IPS-15b (cell line): Measurements from ENCODE around the gene HECA.

Experiments used
- H3K27me3 ChIP-seq: one replicate; pipeline ENCODE4 v1.6.1; 2013; ENCODE audit warnings: low read length; ENCODE audit not compliant: control insufficient read depth, insufficient read depth
- H3K36me3 ChIP-seq: one replicate; pipeline ENCODE4 v1.6.1; 2013; ENCODE audit warnings: low read length; ENCODE audit not compliant: control insufficient read depth, insufficient read depth
- H3K4me1 ChIP-seq: one replicate; pipeline ENCODE4 v1.6.1; 2013; ENCODE audit warnings: mild to moderate bottlenecking, low read length; ENCODE audit not compliant: control insufficient read depth, insufficient read depth
- H3K4me3 ChIP-seq: one replicate; pipeline ENCODE4 v1.5.1; 2013; ENCODE audit warnings: low read depth, low read length
- H3K9ac ChIP-seq: one replicate; pipeline ENCODE4 v1.6.1; 2013; ENCODE audit warnings: low read depth, mild to moderate bottlenecking, low read length
- H3K9me3 ChIP-seq: one replicate; pipeline ENCODE4 v1.6.1; 2013; ENCODE audit warnings: mild to moderate bottlenecking, low read length; ENCODE audit not compliant: control insufficient read depth, insufficient read depth

The HECA gene, protein sequence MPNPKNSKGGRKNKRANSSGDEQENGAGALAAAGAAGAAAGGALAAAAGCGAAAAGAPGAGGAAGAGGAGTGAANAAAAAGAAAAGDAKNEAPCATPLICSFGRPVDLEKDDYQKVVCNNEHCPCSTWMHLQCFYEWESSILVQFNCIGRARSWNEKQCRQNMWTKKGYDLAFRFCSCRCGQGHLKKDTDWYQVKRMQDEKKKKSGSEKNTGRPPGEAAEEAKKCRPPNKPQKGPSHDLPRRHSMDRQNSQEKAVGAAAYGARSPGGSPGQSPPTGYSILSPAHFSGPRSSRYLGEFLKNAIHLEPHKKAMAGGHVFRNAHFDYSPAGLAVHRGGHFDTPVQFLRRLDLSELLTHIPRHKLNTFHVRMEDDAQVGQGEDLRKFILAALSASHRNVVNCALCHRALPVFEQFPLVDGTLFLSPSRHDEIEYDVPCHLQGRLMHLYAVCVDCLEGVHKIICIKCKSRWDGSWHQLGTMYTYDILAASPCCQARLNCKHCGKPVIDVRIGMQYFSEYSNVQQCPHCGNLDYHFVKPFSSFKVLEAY

DNA sequence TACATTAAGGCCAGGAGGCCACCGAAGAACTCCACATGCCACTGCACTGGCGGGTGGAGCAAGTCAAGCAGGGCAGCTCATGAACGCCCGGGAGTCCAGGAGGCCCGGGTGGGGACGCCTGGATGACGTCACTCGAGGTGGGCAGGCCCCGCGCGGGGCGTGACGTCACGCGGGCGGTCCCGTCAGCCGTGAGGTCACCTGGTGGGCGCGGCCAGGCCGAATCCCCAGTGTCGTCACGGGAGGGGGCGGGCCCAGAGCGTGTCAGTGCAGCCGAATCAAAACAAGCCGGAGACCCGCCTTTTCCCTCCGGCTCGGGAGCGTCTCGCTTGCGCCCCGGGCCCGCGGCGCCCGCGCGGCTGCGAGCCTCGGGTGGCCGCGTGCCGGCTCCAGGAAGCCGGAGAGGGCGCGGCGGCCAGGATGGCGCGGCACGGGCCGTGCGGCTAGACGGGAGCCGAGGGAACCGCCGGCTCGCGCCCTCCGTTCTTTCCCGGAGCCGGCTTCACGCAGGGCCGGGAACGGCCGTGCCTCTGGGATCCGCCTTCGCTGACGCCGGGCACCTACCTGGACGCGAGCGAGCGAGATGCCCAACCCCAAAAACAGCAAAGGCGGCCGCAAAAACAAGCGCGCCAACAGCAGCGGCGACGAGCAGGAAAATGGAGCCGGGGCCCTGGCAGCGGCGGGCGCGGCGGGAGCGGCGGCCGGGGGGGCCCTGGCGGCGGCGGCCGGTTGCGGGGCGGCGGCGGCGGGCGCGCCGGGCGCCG is at the start of gene HECA:
Gene HECA (plus strand): TSS at position 264 of the 761 bp plus-strand sequence. CDS start 317 bp downstream, at position 581.
- no peaks in the 10 kb centered on the region for H3K9me3 ChIP-seq
- no peaks in the 10 kb centered on the region for H3K4me1 ChIP-seq
- H3K9ac ChIP-seq, result no peak within 1 kb of the TSS
- H3K27me3 ChIP-seq, result peaks cover 4% of the 10 kb centered on the region
- no peaks in the 10 kb centered on the region for H3K36me3 ChIP-seq
- H3K4me3 ChIP-seq, result peak within 1 kb of the TSS; percentile 66

DNA sequence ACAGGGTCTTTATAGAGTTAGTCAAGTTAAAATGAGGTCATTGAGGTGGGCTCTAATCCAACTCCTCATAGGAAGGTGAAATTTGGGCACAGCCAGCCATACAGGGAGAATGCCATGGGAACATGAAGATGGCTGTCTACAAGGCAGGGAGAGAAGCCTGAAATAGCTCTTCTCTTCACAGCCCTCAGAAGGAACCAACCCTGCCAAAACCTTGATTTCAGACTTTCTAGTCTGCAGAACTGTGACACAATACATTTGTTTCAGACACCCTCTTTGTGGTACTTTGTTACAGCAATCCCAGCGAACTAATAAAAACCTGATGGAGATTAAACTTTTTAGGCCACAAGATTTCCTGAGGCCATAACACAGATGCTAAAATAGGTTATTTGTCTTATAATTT is 43.1 kb upstream of the HECA start:
- H3K9ac ChIP-seq, result no peak overlapping the region
- no peaks in the 10 kb centered on the region for H3K4me1 ChIP-seq
- no peaks in the 10 kb centered on the region for H3K27me3 ChIP-seq
- no peak overlapping the region for H3K4me3 ChIP-seq
- H3K9me3 ChIP-seq, result peaks cover 5% of the 10 kb centered on the region
- no peaks in the 10 kb centered on the region for H3K36me3 ChIP-seq

DNA sequence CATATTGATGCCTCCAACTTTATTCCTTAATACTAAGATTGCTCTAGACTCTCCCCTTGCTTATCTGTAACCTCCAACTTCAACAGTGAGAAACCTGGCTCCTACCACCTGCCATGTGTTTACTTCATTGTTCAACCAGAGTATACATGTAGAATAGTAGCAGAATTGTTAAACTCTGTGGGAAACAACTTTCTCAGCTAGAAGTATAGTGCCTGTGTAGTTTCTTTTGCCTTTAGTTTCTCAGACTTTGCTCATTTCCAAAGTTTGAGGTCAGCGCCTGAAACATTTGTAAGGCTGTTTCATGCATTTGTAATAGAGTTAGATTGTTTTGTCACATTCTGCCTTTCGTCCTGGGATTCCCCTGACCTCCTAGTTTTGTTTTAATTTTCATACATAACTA is 34.9 kb upstream of the HECA start:
- Histone ChIP-seq H3K4me1 (no peaks in the 10 kb centered on the region), H3K36me3 (no peaks in the 10 kb centered on the region), H3K9me3 (no peaks in the 10 kb centered on the region), H3K4me3 (no peak overlapping the region), H3K9ac (no peak overlapping the region), H3K27me3 (no peaks in the 10 kb centered on the region)

DNA sequence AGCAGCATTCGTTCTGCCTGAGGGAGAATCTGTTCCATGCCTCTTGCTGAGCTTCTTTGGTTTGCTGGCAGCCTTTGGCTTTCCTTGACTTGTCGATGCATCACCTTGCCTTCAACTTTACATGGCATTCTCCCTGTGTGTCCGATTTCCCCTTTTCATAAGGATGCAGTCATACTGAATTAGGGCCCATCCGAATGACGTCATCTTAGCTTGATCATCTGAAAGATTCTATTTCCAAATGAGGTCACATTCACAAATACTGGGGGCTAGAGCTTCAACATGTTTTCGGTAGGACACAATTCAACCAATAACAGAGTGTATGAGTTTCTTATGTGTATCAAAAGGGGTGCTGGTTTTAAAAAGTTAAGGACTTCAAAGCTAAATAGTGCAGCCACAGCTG is 27.8 kb upstream of the HECA start:
- Histone ChIP-seq H3K4me1 (no peaks in the 10 kb centered on the region), H3K27me3 (no peaks in the 10 kb centered on the region), H3K9me3 (no peaks in the 10 kb centered on the region), H3K4me3 (no peak overlapping the region), H3K9ac (no peak overlapping the region), H3K36me3 (no peaks in the 10 kb centered on the region)

DNA sequence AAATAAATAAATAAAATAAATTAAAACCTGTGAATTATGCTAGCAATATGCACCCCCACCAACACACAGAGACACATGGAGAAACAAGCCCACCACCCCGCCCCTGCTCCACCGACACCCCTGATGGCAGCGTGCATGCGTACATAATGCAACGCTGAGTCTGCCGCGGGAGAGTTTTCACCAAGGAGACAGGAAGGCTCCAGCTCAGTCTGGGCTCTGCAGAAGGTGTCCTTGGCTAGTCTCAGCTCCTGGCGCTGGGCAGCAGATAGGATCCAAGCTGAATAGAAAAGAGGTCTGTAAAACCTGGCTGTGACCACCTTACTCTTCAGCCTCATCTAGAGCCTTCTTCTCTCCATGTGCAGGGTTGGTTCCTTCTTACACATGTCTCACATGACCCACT is 26.5 kb upstream of the HECA start:
- H3K4me1 ChIP-seq, result no peaks in the 10 kb centered on the region
- H3K4me3 ChIP-seq, result no peak overlapping the region
- no peak overlapping the region for H3K9ac ChIP-seq
- no peaks in the 10 kb centered on the region for H3K9me3 ChIP-seq
- no peaks in the 10 kb centered on the region for H3K36me3 ChIP-seq
- no peaks in the 10 kb centered on the region for H3K27me3 ChIP-seq

DNA sequence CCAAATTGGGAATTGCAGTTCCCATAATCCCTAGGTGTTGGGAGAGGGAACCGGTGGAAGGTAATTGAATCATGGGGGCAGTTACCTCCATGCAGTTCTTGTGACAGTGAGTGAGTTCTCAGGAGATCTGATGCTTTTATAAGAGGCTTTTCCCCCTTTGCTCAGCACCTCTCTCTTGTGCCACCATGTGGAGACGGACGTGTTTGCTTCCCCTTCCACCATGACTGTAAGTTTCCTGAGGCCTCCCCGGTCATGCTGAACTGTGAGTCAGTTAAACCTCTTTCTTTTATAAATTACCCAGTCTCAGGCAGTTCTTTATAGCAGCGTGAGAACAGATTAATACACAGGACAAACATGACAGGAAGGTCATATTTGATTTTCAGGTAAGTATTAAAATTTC is 25.3 kb upstream of the HECA start:
- Histone ChIP-seq H3K4me1 (no peaks in the 10 kb centered on the region), H3K27me3 (no peaks in the 10 kb centered on the region), H3K36me3 (no peaks in the 10 kb centered on the region), H3K4me3 (no peak overlapping the region), H3K9me3 (no peaks in the 10 kb centered on the region), H3K9ac (no peak overlapping the region)

DNA sequence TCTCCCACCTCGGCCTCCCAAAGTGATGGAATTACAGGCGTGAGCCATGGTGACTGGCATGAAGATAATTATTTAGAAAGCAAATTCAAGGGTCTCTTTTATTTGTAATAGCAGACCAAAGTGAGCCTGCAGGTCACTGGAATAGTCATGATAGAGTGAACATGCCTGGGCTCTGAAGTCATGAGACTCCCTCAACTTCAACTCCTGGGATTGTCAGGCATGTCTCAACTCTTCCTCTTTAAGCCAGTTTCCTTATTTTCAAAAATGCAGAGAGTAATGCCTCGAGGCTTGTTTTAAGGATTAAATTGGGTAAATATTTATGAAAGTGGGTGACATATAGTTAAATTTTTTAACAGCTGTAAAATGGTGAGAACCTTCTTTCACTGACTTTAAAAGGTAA is 22.7 kb upstream of the HECA start:
- no peak overlapping the region for H3K9ac ChIP-seq
- no peak overlapping the region for H3K4me3 ChIP-seq
- H3K27me3 ChIP-seq, result no peaks in the 10 kb centered on the region
- no peaks in the 10 kb centered on the region for H3K36me3 ChIP-seq
- no peaks in the 10 kb centered on the region for H3K9me3 ChIP-seq
- H3K4me1 ChIP-seq, result no peaks in the 10 kb centered on the region

DNA sequence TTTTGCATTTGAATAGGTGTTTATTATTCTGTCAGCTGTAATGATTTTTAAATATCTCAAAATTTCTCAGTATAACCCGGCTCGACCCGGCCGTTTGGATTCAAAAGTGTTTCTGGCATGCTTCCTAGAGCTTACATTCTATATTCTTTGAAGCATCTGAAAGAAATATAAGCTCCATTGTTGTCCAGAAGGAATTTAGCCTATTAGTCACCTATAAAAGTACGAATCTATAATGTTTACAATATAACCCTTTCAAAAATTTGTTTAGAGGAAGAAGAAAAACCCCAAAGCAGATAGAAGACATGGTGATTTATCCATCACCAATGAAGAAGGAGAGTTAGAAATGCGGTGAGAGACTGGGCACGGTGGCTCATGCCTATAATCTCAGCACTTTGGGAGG is 22.3 kb upstream of the HECA start:
- no peaks in the 10 kb centered on the region for H3K27me3 ChIP-seq
- H3K36me3 ChIP-seq, result no peaks in the 10 kb centered on the region
- no peaks in the 10 kb centered on the region for H3K9me3 ChIP-seq
- no peaks in the 10 kb centered on the region for H3K4me1 ChIP-seq
- H3K4me3 ChIP-seq, result no peak overlapping the region
- H3K9ac ChIP-seq, result no peak overlapping the region

DNA sequence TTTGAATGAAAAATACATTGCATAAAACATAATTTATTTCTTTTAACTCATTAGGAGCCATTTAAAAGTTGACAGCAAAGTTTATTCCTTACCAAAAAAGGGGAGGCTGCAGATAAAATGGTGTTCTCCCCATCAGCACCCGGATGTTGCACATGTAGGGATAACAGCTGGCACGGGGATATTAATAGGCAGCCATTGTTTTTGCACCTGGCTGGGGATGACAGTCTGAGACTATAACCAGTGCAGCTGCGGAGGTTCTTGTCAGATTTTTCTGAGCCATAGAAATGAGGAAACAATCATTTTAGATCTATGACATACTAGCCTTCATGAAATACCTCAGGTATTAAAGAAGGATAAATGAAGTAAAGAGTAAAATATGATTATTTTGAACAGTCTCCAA is 20.1 kb upstream of the HECA start:
- no peaks in the 10 kb centered on the region for H3K4me1 ChIP-seq

DNA sequence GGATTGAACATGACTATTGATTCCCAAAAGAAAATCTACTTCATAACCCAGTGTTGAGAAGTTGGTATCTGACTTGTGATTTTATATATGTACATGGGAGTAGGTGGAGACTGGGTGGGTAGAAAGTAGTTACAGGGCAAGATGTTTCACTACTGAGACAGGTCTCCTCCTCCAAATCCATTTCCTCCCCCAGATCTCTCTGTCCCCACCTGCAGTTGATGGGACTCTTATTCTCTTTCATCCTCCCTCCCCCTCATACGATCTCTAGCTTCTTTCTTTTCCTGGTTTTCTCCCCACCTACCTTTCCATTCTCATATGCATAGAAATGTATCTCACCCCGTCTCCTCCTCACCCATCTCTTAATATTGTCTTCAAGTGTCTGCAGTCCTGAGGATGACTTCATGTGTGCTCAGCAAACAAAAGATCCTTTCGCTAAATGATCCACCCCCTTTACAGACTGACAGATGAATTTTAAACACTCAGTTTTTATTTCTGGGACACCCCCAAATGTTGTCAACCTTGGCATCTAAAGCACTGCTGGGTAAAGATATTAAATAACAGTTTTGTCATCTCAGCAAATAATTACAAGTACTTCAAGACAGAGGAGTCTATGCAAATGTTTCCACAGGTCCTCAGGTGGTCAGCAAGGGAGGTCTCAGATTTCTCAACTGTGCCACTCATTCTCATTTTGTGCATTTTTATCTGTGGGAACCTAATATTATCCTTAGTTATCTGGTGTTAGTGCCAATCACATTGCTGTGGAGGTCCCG is 18.7 kb upstream of the HECA start:
- H3K9me3 ChIP-seq, result no peaks in the 10 kb centered on the region
- H3K36me3 ChIP-seq, result no peaks in the 10 kb centered on the region
- H3K4me3 ChIP-seq, result no peak overlapping the region
- H3K4me1 ChIP-seq, result no peaks in the 10 kb centered on the region
- no peaks in the 10 kb centered on the region for H3K27me3 ChIP-seq
- H3K9ac ChIP-seq, result no peak overlapping the region

More for the DNA sequence above, 20.1 kb upstream of the HECA start:
- Histone ChIP-seq H3K27me3 (no peaks in the 10 kb centered on the region), H3K9me3 (no peaks in the 10 kb centered on the region), H3K36me3 (no peaks in the 10 kb centered on the region), H3K4me3 (no peak overlapping the region), H3K9ac (no peak overlapping the region)

DNA sequence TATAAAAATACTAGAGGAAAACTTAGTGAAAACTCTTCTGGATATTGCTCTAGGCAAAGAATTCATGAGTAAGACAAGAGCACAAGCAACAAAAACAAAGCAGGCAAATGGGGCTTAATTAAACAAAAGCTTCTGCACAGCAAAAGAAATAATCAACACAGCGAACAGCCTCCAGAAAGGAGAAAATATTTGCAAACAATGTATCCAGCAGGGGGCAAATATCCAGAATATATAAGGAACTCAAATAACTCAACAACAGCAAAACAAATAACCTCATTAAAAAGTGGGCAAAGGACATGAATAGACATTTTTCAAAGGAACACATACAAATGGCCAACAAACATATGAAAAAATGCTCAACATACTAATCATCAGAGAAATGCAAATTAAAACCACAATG is 17.1 kb upstream of the HECA start:
- no peaks in the 10 kb centered on the region for H3K36me3 ChIP-seq
- H3K4me3 ChIP-seq, result no peak overlapping the region
- no peaks in the 10 kb centered on the region for H3K4me1 ChIP-seq
- H3K27me3 ChIP-seq, result no peaks in the 10 kb centered on the region
- H3K9ac ChIP-seq, result no peak overlapping the region
- no peaks in the 10 kb centered on the region for H3K9me3 ChIP-seq
